HCT116 (cell line): ENCODE data around the gene RNF227.

ENCODE experiments used
- ELF1 ChIP-seq: IDR thresholded peaks from 2 replicates; pipeline ENCODE4 v1.6.1; 2012; ENCODE audit warnings: low read depth, borderline replicate concordance
- EZH2 ChIP-seq: fragments of 200-600 bp; sonication (generic); IDR thresholded peaks from 2 replicates; pipeline ENCODE4 v1.6.1; 2017; ENCODE audit warnings: antibody characterized with exemption, mixed run types
- POLR2A ChIP-seq: IDR thresholded peaks from 2 replicates; pipeline ENCODE4 v1.7.0; 2011; ENCODE audit warnings: borderline replicate concordance; ENCODE audit not compliant: insufficient read depth, insufficient read length; ENCODE audit errors: extremely low read depth
- RAD21 ChIP-seq: IDR thresholded peaks from 2 replicates; pipeline ENCODE4 v1.6.1; 2012; ENCODE audit warnings: low read depth, mild to moderate bottlenecking
- TCF7L2 ChIP-seq: IDR thresholded peaks from 2 replicates; pipeline ENCODE4 v1.7.0; 2011; ENCODE audit warnings: borderline replicate concordance, inconsistent platforms; ENCODE audit not compliant: insufficient read depth, insufficient read length; ENCODE audit errors: extremely low read depth
- ZNF274 ChIP-seq: fragments of 200-500 bp; sonication (Bioruptor generic); IDR thresholded peaks from 2 replicates; pipeline ENCODE4 v1.6.1; 2014; ENCODE audit warnings: mild to moderate bottlenecking, low read depth, low read length, inconsistent platforms
- TF ChIP-seq, protein P1 (sequence below), 3 experiments: fragments of 200-600 bp in 1 of 3; sonication (generic) in 1 of 3; IDR thresholded peaks in 2 of 3; conservative IDR thresholded peaks in 1 of 3; 2 replicates each; pipeline ENCODE4 v1.5.1; 2012 to 2017; ENCODE audit warnings: low read depth in 2 of 3, low read length in 2 of 3, antibody characterized with exemption in 1 of 3, borderline replicate concordance in 1 of 3, control low read depth in 1 of 3, mild to moderate bottlenecking in 1 of 3, mixed read lengths in 1 of 3, mixed run types in 1 of 3, moderate library complexity in 1 of 3; ENCODE audit not compliant: insufficient read depth in 1 of 3

DNA sequence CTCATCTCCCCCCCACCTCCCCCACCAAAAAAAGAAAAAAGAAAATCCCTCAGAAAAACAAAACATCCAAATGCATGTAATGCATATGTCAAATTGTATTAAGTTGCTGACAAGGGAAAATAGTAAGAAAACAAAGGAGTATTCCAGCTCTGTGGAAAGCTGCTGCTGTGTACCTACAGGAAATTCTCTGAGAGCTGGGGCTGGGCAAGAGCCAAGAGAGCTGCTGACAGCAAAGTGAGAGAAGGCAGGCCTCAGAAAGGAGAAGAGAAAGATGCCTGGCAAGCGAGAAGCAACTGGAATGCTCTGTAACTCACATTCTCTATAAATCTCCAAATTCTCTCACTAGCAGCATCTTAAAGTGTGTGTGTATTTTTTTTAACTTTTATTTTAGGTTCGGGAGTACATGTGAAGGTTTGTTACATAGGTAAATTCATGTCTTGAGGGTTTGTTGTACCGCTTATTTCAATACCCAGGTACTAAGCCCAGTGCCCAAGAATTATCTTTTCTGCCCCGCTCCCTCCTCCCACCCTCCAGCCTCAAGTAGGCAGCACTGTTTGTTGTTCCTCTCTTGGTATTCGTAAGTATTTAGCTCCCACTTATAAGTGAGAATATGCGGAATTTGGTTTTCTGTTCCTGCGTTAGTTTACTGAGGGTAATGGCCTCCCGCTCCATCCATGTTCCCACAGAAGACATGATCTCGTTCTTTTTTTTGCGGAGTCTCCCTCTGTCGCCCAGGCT is 40.3 kb upstream of the RNF227 start:
- TF ChIP-seq ZNF274 (no peak), ELF1 (no peak), EZH2 (no peak), RAD21 (no peak), TCF7L2 (no peak), POLR2A (no peak)
- TF ChIP-seq, protein P1, sequence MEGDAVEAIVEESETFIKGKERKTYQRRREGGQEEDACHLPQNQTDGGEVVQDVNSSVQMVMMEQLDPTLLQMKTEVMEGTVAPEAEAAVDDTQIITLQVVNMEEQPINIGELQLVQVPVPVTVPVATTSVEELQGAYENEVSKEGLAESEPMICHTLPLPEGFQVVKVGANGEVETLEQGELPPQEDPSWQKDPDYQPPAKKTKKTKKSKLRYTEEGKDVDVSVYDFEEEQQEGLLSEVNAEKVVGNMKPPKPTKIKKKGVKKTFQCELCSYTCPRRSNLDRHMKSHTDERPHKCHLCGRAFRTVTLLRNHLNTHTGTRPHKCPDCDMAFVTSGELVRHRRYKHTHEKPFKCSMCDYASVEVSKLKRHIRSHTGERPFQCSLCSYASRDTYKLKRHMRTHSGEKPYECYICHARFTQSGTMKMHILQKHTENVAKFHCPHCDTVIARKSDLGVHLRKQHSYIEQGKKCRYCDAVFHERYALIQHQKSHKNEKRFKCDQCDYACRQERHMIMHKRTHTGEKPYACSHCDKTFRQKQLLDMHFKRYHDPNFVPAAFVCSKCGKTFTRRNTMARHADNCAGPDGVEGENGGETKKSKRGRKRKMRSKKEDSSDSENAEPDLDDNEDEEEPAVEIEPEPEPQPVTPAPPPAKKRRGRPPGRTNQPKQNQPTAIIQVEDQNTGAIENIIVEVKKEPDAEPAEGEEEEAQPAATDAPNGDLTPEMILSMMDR (IDR thresholded peaks at IDR 0.05 in 2 of 3, conservative IDR thresholded peaks at IDR 0.05 in 1 of 3; ENCODE audit: borderline replicate concordance in 1 of 3, insufficient read depth in 1 of 3, low read depth in 2 of 3, low read length in 2 of 3), result no peak
